Measurements from ENCODE around the gene MRPS35.

GRCh38 chr12:27766587-27766986 lies 56.0 kb downstream of the MRPS35 start:
- no peak for TF ChIP-seq EZH2phosphoT487 (IDR thresholded peaks at IDR 0.05)
- no peak for TF ChIP-seq EZH2 (IDR thresholded peaks at IDR 0.05)
- TF ChIP-seq CTCF (IDR thresholded peaks at IDR 0.05), result no peak

Measured in neural progenitor cell (in vitro differentiated cells).